Measurements from ENCODE around the gene ZFC3H1.
"Not testable (repeated sequence)": the region's sequence is repeated elsewhere in the genome, so short reads cannot be mapped to it uniquely, and the experiment has no call there.

ZFC3H1 gene

DNA sequence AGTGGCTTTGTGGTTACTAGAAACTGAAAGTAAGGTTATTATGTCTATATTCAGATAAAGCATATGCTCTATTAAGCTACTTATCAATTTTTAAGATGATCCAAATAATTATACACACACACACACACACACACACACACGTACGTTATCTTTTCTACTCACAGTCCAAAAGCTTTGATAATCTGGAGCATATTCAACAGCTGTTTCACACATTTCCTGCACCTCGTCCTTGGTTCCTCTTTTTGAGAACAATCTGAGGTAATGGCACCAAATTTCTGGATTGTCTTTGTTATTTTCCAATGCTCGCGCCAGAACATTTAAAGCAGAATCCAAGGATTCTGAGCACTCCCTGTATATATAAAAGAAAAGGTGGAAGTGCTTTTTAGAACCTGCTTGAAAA lies 37.5 kb downstream of the ZFC3H1 start:
- DNase-seq: no peak

DNA sequence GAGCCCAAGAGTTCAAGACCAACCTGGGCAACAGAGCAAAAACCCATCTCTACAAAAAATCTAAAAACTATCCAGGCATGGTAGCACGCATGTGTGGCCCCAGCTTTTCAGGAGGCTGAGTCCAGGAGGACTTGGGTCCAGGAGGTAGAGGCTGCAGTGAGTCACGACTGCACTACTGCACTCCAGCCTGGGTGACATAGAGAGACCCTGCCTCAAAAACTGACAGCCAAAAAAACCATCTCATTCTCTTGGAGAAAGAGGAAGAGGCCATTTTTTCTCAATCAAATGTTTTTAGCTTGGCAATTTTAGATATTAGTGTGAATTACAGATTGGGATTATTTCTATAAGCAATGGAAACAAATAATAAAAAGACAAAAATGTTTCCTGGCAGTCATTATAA lies 38.2 kb downstream of the ZFC3H1 start:
- DNase-seq: no peak

DNA sequence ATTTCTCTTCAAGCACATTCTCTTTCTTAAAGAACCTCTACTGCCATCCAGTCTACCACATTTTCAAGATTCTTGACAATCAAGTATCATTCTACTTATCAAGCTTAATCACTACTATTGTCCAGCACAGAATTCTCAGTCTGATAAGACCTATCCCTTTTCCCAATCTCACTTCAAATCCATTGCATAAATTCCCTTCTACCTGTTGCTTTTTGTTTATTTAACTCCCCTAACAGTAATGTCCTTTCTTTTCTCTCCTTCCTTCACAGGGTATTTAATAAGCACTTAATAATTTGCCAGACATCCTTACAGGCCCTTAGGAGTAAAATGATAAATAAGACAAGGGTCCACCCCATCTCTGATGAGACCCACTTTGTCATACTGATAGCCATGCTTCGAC lies 41.7 kb downstream of the ZFC3H1 start:
- no peak for DNase-seq

DNA sequence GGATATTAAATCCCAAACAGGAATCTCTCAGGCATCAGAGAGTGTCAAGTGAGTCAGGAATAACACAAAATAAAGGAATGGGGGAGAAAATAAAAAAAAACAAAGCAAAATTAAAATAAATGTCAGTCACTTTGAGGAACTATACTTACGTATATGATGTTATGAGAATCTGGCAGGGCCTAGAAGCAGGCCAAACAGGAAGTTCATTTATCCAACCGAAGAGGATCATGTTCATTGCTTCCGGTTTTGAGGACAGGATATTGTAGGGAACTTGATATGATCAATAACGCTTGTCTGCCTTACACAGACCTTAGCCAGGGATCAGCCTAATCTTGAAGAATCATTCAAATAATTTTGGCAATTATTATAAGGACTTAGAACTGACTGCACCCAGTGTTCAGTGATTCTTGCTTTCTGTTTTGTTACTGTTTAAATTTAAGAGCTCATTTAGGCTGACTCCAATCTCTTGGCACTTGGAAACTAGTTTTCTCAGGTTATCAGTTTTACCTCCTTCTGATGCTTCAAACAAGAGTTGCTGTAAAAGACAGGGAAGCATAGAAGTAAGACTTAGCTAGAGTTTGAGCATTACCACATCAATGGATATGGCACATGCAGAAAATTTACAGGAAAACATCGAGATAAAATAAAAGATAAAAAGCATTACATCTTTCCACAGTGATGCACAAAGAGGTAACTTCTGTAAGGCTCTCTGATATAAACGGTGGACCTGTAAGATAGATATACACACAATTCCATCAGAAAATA lies 53.4 kb downstream of the ZFC3H1 start:
- no peak for DNase-seq

DNA sequence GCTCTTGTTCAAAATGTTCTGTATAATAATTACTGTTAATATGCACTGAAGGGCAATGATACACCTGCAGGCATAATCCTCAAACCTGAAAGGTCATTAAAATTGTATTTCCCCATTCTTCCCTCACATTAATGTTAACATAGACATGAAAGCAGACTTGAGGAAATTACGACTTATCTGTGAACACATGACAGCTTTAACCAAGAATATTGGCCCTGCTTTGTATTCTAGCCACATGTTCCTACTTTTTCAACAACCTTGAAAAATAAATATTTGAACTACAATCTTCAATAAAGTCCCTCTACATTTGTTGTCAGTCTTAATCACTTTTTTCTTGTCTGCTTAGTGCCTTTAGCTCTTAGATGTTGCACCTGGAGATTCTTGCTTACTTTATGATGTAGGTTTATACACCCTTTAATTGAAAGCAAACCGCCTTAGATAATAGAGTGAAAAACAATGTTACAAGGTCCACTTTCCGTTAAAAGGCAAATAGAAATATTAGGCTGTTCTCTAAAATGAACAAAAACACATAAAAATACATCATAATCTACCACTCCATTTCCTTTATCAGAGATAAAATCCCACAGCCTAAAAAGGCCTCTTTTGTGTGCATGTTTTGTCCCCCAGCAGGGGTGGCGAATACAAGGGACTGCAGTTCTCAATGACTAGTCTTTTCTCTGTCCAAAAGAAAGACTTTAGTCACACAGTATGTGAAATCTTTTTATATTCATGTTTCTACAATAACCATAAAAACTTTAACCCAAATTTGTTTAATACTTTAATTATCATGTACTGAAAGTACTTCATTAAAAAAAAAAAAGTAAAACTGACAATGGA lies 55.9 kb downstream of the ZFC3H1 start:
- DNase-seq: no peak

- no peak for DNase-seq
Observed at GRCh38 chr12:71605039-71605438, 58.6 kb downstream of the ZFC3H1 start.

- no peak for DNase-seq
Observed at GRCh38 chr12:71602761-71603577, 60.7 kb downstream of the ZFC3H1 start.

GRCh38 chr12:71601546-71601945 lies 62.1 kb downstream of the ZFC3H1 start:
- no peak for DNase-seq

GRCh38 chr12:71599210-71599609 lies 64.4 kb downstream of the ZFC3H1 start:
- peak; percentile 28 for DNase-seq

DNA sequence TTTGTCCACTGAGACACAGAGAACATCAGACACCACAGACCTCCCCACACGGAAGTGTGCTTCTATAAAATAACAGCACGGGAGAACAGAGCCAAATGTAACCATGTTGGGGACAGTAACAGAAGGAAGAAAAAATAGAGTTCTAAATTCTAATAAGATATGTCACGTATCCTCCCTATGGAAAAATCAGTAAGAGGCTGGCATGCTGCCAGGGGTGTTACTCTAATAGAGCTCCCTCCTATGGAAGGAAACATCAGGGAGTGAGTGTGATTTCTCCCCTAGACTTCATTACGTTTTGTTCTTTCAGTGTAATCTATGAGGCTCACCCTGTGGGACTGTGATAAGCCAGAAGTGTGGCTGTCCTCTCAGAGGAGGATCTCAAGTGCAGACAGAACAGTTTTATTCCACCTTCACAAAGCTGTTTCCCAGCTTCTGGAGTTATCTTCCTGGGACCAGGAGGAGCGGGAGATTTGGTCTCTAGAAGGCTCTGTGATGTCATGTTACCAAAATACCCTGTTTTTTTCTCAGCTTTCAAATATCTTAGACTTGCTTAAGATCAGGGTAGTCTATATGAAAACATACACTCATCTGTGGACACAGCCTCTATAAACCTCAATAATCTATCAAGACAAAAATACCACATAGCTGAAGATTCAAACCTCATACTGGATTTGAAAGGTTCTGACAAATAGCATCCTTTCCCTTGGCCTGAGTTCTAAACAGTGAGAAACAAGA lies 69.3 kb downstream of the ZFC3H1 start:
- peak; percentile 10 for DNase-seq

- no peak for DNase-seq
Observed at GRCh38 chr12:71592841-71593240, 70.8 kb downstream of the ZFC3H1 start.

- no peak for DNase-seq
Observed at GRCh38 chr12:71591601-71592000, 72.0 kb downstream of the ZFC3H1 start.

GRCh38 chr12:71589478-71589881 lies 74.2 kb downstream of the ZFC3H1 start:
- no peak for DNase-seq

- no peak for DNase-seq
Observed at GRCh38 chr12:71587012-71587411, 76.6 kb downstream of the ZFC3H1 start.

DNA sequence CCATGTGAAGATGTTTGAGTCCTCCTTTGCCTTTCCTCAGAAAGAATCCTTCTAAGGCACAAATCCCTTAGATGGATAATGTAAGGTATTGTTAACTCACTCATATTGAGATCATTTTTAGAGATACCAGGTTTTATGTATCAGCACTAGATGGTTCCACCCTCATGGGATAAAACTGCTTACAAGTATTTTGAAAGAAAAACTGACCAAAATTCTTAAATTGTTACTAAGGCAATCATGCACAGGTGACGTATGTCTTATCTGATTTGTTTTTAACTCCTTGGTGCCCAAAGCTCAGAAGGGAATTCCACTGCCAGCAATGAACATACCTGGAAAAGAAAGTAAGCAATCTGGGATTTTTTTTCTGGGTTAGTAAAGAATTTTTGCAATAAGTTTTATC lies 78.4 kb downstream of the ZFC3H1 start:
- no peak for DNase-seq

DNA sequence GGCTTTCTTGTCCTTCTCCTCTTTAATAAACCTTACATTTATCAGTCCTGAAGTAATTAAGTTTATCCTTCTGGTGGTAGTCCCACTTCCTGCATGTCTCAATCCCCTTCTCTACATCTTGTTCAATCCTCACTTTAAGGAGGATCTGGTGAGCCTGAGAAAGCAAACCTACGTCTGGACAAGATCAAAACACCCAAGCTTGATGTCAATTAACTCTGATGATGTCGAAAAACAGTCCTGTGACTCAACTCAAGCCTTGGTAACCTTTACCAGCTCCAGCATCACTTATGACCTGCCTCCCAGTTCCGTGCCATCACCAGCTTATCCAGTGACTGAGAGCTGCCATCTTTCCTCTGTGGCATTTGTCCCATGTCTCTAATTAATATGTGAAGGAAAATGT lies 79.3 kb downstream of the ZFC3H1 start:
- no peak for DNase-seq

GRCh38 chr12:71582925-71583324 lies 80.7 kb downstream of the ZFC3H1 start:
- no peak for DNase-seq

DNA sequence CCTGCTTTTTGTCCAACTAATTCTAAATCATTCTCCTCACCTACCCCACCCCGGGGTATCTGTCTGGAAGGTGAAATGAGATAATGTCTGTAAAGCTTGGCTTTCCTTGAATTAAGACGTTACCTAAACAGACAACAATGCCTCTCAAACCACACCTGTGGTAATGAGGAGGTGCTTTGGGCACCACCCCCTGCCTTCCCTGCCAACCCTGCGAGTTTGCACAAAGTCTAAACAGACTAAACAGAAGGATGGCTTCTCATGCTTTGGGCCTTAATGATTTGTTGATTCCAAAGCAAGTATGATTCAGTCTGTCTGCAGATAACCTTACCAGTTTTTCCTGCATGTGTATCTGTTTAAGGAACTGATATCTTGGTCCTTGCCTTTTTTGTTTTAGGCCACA lies 82.4 kb downstream of the ZFC3H1 start:
- no peak for DNase-seq

DNA sequence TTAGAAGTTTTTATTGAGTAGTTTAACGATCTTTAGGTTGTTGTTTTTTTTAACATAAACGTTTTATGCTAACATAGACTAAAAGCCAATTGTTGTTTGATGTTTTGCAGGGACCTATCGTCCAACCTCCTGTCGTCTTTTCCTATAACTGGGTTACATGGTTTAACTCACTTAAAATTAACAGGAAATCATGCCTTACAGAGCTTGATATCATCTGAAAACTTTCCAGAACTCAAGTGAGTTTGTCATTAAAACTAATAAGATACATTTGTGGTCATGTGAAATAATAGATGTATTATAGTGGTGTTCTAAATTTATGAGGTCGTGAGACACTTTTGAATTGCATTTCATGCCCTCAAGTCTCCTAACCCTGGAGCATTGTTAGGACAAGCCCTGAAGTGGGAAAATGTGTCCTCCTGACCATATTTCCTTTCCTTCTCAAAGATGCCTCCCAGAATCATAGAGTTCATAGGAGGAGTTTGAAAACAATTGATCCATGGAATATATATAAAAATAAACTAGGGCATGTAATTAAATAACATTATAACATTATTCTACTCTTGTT lies 84.9 kb downstream of the ZFC3H1 start:
- DNase-seq: no peak

- DNase-seq: peak; percentile 66
Observed at GRCh38 chr12:71576496-71576895, 87.2 kb downstream of the ZFC3H1 start.

DNA sequence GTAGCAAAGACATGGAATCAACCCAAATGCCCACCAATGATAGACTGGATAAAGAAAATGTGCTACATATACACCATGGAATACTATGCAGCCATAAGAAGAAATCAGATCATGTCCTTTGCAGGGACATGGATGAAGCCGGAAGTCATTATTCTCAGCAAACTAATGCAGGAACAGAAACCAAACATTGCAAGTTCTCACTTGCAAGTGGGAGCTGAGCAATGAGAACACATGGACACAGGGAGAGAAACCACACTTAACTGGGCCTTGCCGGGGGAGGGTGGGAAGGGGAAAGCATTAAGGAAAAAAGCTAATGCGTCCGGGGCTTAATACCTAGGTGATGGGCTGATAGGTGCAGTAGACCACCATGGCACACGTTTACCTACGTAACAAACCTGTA lies 93.8 kb downstream of the ZFC3H1 start:
- DNase-seq: not testable (repeated sequence)

GRCh38 chr12:71567537-71567936 lies 96.1 kb downstream of the ZFC3H1 start:
- peak; percentile 12 for DNase-seq

All from NCI-H82 (cell line).